ENCODE measurements around the gene MCU.
"Not testable (repeated sequence)": the region's sequence is repeated elsewhere in the genome, so short reads cannot be mapped to it uniquely, and the experiment has no call there.

Gene MCU

DNA sequence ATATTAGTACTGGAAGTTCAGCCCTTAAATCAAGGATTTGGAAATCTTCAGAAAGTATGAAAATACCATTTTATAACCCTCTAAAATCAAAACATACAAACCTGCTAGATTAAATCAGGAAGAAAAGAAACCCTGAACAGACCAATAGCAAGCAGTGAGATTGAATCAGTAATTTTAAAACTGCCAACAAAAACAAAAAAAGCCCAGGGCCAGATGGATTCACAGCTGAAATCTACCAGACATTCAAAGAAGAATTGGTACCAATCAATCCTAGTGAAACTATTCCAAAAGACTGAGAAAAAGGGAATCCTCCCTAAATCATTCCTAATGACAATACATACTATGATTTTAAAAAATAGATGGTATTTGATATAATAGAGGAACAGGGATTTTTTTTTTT lies 70.1 kb downstream of the MCU start:
- DNase-seq (ENCODE audit: low read depth): peak; percentile 46

DNA sequence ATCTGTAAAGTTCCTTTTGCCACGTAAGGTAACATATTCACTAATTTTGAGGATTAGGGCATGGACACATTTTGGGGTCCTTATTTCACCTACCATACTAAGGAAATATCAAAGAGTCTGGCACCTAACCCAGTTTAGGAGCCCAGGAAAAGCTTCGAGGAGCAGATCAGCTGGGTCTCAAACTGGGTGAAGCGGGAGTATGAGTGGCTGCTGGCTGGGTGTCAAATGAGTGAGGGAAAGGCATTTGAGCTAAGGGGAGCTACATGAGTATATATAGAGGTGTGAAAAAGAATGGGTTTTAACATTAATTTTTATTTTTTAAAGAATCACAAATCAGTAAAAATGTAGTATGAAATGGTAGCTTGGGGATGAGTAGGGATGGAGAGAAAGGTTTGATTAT lies 71.3 kb downstream of the MCU start:
- DNase-seq (ENCODE audit: low read depth): no peak

DNA sequence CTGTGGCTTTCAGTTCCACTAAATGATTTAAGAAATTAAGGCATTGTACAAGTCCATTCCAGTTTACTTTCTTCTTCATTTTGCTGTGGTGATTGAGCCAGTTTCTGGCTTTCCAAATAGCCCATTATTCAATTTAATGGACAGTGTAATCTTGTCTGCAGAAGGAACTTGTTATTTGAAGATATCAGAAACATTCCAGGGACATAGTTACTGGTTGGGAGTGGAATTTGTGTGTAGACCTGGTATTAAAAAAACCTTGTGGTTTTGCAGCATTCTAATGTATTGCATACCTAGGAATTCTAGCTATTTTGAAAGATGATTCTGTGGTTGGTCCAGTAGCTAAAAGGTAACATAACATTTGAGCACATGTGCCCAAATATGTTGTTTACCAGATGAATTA lies 72.2 kb downstream of the MCU start:
- peak; percentile 92 for DNase-seq (ENCODE audit: low read depth)

DNA sequence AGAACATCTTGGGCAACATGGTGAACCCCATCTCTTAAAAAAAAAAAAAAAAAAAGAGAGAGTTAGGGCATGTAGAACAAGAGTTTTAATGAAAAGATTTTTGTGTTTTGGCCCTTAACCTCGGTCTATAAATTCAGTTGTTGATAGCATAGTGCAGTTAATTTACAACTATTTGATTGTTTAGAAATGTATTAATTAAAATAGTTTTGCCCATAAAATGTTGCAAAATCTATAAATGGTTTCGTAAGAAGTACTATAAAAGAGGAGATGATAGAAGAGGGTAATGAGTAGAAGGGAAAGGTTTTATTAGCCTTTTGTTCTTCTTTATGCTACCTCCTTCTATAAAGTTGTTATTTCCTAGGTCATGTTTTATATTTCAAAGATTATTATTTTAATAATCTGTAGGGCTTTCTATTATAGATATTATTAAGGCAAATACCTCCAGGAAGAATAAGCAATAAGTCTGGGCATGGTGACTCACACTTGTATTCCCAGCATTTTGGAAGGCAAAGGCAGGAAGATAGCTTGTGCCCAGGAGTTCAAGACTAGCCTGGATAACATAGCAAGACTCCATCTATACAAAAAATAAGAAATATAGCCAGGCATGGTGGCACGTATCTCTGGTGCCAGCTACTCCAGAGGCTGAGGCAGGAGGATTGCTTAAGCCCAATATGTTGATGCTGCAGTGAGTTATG lies 73.3 kb downstream of the MCU start:
- peak; percentile 53 for DNase-seq (ENCODE audit: low read depth)

DNA sequence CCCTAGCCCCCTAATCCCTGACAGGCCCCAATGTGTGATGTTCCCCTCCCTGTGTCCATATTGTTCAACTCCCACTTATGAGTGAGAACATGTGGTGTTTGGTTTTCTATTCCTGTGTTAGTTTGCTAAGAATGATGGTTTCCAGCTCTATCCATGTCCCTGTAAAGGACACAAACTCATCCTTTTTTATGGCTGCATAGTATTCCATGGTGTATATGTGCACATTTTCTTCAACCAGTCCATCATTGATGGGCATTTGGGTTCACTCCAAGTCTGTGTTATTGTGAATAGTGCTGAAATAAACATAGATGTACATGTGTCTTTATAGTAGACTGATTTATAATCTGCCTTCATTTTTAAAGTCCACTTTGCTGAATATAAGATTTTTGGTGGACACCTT lies 79.3 kb downstream of the MCU start:
- not testable (repeated sequence) for DNase-seq (ENCODE audit: low read depth)

DNA sequence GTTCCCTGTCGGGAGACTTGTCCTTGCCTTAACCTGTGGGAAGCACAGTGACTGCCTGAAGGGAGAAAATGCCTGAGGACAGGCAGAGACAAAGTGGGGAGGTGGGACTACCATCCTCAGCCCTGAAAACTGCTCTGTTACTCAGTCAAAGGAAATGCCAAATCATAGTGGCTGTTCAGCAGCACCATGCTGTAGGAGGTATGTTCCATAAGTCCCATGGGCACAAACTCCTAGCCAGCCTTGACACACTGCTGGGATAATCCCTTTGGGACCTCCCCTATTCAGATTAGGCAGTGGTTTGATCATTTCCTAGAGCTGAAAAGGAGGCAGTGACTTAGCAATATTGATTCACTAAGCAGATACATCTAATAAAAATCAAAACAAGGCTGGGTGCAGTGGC lies 80.1 kb downstream of the MCU start:
- DNase-seq (ENCODE audit: low read depth): no peak

DNA sequence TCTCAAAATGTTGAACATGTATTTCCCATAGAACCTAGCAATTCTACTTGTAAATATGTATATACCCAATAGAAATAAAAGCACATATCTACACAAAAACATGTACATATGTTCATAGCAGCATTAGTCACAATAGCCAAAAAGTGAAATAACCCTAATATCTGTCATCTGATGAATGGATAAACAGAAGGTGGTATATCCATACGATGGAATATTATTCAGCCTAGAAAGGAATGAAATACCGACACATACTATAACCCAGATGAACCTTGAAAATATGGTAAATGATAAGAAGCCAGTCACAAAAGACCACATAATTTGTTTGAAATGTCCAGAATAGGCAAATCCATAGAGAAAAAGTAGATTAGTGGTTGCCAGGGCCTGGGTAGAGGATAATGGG lies 87.9 kb downstream of the MCU start:
- DNase-seq (ENCODE audit: low read depth): no peak

DNA sequence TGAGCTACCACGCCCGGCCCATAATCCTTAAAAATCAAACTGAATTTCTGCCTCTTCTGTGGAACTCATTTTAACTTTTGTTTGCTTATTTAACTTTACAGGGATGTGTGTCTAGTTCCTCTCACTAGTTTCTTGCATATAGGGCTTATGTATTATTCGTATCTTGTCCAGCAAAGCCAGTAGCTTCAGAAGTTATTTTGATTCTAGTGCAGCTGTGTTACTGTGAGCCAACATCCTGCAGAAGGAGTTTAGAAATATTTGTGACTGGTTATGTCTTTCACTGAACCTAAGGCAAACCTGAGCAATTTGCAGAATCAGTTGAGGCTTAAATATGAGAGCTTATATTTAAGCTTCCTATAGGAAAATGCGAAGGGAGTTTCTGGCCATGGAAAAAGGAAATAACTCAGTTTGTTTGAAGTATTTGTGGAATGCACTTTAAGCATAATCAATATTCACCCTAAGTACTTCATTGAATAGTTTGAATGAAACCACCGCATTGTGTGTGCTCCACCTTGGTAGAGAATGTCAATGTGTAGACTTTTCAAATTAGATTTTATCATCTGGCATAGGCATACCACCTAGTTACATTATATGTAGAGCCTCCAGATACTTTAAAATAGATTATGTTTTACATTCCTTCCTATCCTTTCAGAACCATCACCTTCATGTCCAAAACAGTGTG lies 90.8 kb downstream of the MCU start:
- no peak for DNase-seq (ENCODE audit: low read depth)

DNA sequence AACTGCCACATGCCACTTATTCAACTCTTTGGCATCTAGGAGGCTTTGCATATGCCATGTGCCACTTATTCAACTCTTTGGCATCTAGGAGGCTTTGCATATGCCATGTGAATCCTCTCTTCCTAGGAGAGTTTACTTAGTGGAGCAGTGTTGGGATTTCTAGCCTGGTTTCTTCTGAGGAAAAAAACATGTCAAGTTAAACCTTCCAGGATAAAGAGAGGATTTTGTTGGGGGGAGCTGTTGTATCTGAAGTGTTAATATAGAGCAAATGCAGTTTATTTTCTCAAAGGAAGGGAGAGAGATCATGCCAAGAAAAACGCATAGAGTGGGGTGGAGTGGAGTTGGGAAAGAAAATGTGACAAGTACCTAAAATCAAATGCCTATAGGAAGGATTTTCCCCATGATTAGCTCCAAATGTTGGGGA lies 91.5 kb downstream of the MCU start:
- DNase-seq (ENCODE audit: low read depth): peak; percentile 22

DNA sequence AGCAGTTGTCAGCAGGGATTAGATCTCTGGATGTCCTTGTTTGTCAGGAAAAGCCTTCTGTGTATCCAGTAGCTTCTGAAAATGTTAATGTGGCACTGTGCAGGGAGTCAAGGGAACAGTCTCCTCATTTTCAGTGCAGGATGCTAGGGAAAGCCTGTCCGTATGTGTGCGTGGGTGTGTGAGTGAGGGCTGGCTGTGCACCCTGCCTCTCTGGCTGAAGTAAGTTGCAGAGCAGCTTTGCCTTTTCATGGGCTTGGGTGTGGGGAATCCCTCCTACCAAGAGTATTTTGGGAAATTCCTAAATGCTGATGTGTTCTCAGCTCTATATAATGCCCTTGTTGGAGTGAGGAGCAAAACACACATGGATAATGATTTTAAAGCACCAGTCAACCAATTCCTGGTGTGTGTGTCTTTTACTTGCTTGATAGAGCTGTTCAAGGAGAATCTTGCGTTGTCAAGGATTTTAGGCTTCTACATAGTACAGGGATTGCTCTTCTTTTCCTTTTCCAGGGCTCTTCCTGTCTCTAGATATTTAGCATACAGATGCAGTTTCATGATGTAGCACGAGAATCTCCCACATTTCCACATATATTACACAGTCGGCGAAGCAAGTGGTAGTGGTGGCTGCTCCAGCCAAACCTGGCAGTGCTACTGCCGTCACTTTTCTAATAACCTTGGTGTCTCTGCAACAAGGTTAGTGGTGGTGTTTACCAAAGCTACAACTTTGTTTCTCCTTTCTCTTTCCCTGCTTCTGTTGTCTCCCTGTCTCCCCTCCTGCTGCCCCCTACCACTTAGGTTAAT lies 92.8 kb downstream of the MCU start:
- DNase-seq (ENCODE audit: low read depth): peak; percentile 94

DNA sequence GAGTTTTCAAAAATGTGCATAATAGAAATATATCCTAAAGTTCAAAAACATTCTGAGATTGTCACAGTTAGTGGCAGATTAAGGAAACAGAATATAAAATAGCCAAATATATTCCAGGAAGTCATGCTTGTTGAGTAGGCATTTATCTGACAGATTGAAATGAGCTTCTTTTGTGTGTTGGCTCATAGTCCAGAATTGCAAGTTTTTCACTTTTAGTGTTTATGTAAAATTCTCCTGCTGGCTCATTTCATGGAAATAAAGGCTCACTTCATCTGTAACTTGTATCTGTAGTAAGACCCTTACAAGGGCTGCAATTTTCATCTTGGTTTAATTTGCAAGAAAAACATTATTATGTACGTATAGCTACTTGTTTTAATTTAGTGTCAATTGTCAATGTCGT lies 93.5 kb downstream of the MCU start:
- DNase-seq (ENCODE audit: low read depth): no peak

DNA sequence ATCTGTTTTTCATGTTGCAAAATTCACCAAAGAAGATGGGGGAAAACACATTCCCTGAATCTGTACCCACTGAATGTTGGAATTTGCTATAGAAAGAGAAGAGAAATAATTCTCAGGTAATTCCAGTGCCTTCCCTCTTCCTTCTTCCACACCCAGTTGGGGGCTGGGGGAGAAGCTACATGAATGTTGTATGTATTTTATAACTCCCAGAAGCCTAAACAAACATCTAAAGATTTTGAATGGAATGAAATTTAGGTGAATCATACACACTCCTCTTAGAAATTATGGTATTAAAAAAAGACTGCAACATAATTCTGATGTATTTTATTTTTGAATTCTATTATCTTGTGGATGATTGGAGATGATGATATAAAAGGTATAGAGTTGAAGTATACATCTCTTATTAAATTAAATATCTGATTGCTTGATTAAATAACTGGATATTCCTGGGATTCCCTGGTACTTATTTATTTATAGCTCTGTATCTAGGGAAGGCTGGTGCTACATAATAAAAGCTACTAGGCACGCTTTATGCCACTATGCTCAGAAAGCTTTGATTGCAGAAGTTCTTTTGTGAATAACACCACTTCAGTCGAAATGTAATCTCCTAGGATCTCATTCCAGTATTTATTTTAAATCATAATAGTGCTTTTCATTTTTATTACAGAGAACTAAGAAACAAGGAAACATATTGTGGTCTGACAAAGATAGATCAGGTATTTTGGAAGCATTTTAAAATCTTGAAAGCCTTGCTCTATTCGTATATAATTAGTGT lies 98.5 kb downstream of the MCU start:
- DNase-seq (ENCODE audit: low read depth): no peak

DNA sequence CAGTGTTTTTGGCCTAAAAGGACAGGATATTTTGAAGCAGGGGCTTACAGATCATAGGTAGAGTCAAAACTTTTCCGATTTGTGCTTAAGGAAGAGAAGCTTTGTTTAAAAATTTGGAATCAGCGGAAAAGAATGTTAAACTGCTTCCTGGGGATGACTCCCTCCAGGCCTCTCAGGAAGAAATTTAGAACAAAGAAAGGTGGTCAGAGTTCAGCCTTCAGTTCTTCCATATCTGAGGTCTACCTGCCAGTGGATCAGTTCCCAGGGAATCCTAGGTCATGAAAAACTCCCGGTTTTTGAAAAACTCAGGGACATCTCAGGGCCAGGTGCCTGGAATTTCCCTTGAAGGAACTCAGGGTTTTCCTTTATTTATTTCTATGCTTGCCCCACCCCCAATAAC lies 100.3 kb downstream of the MCU start:
- DNase-seq (ENCODE audit: low read depth): no peak

DNA sequence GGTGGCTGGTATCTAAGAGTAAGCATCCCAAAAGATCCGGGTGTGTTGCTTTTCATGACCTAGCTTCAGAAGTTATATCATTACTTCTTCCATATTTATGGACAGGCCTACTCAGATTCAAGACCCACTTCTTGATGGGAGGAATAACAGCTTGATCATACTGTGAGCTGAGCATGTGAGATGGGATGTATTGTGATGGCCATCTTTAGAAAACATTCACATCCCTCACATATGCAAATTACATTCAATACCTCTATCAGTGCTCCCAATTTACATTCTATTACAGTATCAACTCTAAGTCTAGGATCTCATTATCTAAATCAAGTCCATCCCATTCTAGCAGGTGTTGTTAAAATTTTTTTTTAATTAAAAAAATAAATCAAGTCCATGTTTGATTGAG lies 101.8 kb downstream of the MCU start:
- DNase-seq (ENCODE audit: low read depth): no peak

DNA sequence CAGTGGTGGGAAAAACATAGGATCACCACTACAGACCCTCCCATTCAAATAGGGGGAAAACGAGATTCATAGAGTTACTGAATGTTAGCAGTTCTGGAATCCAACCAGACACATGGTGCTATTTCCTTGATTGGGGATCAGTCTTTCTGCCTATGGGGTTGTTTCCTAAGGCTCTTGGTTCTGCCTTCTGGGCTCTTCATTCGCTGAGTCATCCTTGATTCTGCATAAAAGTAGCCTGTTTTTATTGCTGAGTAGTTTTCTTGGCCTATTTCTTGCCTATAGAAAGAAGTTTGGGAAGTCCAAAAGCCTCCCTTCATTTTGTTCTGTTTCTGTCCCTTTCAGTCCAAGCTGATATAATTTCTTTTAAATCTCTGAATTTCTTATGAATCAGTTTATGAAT lies 102.3 kb downstream of the MCU start:
- DNase-seq (ENCODE audit: low read depth): peak; percentile 65

DNA sequence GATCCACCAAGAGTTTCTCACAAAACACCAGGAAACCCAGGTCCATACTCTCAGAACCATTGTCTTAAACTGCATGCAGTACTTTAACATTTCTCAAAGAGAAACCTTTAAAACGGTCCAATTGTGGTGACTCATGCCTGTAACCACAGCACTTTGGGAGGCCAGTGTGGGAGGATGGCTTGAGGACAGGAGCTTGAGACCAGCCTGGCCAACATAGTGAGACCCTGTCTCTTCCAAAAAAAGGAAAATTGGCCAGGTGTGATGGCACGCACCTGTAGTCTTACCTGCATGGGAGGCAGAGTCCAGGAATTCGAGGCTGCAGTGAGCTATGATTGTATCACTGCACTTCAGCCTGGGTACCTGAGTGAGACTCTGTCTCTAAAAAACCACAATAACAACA lies 104.1 kb downstream of the MCU start:
- DNase-seq (ENCODE audit: low read depth): peak; percentile 44

DNA sequence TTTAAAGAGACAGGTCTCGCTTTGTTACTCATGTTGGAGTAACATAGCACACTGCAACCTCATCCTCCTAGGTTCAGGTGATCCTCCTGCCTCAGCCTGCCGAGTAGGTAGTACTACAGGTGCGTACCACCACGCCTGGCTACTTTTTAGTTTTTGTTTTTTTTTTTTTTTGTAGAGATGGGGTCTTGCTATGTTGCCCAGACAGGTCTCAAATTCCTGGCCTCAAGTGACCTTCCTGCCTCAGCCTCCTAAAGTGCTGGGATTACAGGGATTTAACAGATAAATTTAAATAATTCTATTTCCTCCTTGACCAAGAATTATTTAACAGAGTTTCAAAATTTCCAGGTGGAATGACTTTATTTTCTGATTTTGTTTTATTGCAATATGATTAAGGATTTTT lies 104.6 kb downstream of the MCU start:
- DNase-seq (ENCODE audit: low read depth): no peak

DNA sequence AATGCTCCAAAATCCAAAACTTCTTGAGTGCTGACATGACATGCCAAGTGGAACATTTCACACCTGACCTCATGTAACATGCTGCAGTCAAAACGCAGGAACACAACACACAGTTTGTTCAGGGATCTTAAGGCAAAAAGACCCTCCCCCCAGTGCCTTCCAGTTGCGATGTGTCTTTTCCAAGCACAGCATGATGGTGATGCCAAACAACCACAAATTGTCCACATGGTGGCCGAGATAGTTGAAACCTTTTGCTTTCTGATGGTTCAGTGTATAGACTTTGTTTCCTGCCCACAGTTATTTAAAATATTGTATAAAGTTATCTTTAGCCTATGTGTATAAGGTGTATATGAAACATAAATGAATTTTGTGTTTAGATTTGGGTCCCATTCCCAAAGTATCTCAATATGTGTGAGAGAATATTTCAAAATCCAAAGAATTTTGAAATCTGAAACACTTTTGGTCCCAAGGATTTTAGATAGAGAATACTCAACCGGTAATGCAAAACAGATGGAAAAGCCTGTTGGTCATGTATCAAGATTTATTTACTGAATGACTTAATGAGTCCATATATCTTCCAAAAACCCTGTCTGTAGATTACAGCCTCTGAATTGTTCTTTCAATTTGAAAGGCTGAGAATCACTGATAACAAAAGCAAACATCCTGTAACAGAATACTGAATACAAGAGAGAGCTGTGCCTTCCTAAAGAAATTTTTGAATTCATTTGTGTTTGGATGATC lies 108.2 kb downstream of the MCU start:
- DNase-seq (ENCODE audit: low read depth): peak; percentile 67

DNA sequence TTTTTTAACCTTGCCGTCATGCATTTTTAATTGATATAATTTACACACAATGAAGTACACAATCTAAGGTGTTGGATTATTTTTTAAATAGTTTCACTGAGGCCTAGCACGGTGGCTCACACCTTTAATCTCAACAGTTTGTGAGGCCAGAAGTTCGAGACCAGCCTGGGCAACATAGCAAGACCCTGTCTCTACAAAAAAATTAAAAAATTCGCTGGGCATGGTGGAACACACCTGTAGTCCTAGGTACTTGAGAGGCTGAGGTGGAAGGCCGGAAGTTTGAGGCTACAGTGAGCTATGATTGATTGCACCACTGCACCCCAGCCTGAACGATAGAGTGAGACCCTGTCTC lies 108.8 kb downstream of the MCU start:
- no peak for DNase-seq (ENCODE audit: low read depth)

DNA sequence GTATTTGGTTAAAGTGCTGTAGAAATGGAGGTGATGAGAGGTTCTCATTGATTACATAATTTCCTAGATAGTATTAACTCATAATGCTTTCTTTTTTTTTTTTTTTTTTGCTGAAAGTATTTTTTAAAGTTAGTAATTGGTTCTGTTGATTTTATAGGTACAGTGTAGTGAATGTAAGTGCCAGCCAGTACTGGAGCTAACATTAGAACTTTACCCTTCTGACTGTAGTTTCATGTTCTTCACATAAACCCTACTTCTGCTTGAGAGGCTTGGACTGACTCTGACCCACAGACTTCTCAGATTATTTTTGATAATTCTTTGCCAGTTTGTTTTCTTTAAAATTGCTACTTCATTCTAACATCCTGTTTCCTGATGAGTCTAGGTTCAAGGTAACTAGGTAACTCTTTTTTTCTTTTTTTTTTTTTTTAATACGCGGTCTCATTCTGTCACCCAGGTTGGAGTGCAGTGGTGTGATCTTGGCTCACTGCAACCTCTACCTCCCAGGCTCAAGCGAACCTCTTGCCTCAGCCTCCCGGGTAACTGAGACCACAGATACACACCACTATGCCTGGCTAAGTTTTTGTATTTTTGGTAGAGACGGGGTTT lies 109.4 kb downstream of the MCU start:
- DNase-seq (ENCODE audit: low read depth): no peak

DNA sequence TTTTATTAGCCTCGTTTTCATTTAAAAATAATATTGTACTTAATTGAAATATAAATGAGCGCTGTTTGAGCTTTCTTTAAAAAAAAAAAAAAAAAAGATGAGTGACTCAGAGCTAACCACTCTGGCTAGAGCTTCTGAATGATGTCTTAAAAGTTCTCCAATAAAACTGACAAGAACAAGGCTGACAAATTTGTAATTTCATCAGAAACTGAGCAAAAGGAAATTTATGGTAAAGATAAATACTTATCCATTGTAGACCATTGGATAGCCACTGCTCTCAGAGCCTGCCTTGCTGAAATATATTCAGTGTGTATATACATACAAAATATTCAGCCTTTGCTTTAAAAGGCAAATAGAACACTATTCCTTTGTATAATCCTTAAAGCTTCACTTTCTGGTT lies 110.4 kb downstream of the MCU start:
- peak; percentile 49 for DNase-seq (ENCODE audit: low read depth)
